ENCODE measurements around the gene ANKRD42. TPM values are rescaled to one million over a fixed set of nuclear protein-coding genes. Genes with fewer than 3 reads are reported as not detected.

Gene ANKRD42
- total and polyA plus RNA-seq, 2 donors (not counting 1 experiment from before 2014, with no cell fraction given), result 6.5 to 17.5 TPM

DNA sequence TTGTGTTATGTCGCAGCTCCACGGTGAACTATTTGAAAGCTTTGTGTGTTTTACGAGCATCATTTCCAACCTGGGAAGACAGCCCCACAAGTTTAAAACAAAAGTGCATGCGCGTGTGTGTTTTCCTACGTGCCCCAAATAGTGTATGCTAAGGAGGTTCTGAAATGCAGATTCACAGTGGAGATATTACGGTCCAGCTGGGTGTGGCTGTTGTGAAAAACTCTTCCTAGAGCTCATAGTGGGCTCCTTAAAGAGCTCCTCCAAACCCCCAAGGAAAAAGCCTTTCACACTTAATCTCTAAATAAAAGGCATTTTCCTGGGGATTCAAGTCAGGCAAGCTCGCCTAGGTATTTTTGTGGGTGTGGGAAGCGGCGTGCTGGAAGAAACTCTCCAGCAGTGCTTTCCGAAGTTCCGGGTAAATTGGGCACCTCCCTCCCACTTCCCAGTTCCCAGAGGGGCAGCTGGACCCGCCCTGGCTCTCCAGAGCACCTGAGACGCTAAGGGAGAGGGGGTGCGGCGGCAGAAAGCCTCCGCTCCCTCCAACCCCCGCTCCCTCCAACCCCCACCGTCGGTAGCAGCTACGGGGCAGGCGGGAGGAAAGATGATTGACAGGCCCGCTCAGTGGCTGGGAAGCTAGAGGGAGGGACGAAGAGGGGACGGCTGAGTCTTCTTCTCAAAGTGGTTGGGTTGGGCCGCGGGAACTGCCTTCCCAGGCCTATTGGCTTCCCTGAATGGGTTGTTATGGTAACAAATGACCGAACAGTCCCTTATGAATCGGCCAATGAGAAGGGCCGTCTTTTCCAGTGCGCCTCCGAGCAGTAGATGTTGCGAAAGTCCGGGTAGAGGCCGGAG lies 37.1 kb upstream of the ANKRD42 start:
- peak overlapping the region; percentile 85 for H3K27ac ChIP-seq (ENCODE audit: insufficient read depth, low read length)
- TF ChIP-seq CTCF (conservative IDR thresholded peaks at IDR 0.05 in 1 of 2, IDR thresholded peaks at IDR 0.05 in 1 of 2; ENCODE audit: low read depth in 1 of 2, low read length in 2 of 2) (no peak), EZH2 (IDR thresholded peaks at IDR 0.05; ENCODE audit: low read length, missing control alignments) (no peak)
- no peaks in the 10 kb centered on the region for H3K36me3 ChIP-seq (ENCODE audit: control insufficient read depth, insufficient read depth, low read length)
- H3K9me3 ChIP-seq (ENCODE audit: control insufficient read depth, insufficient read depth, low read depth, low read length), result no peaks in the 10 kb centered on the region
- peaks cover 44% of the 10 kb centered on the region for H3K79me2 ChIP-seq (ENCODE audit: control insufficient read depth, insufficient read depth, low read length)
- no peaks in the 10 kb centered on the region for H3K4me1 ChIP-seq (ENCODE audit: control insufficient read depth, extremely low read depth, insufficient read depth, low read length)
- peak overlapping the region; percentile 68 for H3K9ac ChIP-seq (ENCODE audit: insufficient read depth, low read length)
- peak overlapping the region; percentile 67 to 81 (median 74) for H3K4me3 ChIP-seq (replicated peaks in 1 of 4; ENCODE audit: control extremely low read depth in 1 of 4, insufficient read depth in 1 of 4, low read depth in 3 of 4, low read length in 4 of 4)
- peak overlapping the region; percentile 79 for H2AFZ ChIP-seq (ENCODE audit: low read length)
- H3K27me3 ChIP-seq (ENCODE audit: control insufficient read depth, insufficient read depth, low read length), result no peaks in the 10 kb centered on the region
- H3K4me2 ChIP-seq (ENCODE audit: extremely low read depth, insufficient read depth, low read length), result peak overlapping the region; percentile 95
- peaks cover 13% of the 10 kb centered on the region for H4K20me1 ChIP-seq (ENCODE audit: control insufficient read depth, extremely low read depth, insufficient read depth, low read length)
- DNase-seq (ENCODE audit: low read depth in 2 of 2), result peak; percentile 100

DNA sequence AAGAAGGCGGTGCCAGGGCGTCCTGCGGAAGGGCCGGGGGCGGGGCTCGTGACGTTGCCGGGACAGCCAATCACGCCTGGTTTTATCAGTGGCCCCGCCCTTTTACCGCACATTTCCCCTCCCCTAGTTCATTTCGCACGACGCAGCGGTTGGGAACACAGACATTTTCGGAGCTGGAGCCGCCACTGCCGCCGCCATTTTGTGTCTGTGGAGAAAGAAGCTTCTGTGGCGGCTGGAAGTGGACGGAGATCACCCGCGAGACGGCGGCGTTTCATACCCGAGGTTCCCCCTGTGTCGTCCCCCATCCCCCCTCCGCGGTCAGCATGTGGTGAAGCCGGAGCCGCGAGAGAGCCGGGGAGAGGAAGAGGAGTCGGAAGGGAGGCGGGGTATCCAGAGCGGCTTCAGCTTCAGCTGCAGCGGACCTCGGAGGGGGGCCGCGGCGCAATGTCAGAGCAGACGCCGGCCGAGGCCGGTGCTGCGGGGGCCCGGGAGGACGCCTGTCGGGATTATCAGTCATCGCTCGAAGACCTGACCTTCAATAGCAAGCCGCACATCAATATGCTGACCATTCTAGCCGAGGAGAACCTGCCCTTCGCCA lies 36.4 kb upstream of the ANKRD42 start, which contains the start of gene PCF11:
Gene PCF11, plus strand, starts transcription at position 136 of the 598 bp plus-strand sequence. Its CDS starts 309 bp downstream, at position 445.
- Histone ChIP-seq H3K79me2 (ENCODE audit: control insufficient read depth, insufficient read depth, low read length) (peaks cover 52% of the 10 kb centered on the region), H3K9me3 (ENCODE audit: control insufficient read depth, insufficient read depth, low read depth, low read length) (no peaks in the 10 kb centered on the region), H3K9ac (ENCODE audit: insufficient read depth, low read length) (peak within 1 kb of the TSS; percentile 98), H3K4me2 (ENCODE audit: extremely low read depth, insufficient read depth, low read length) (peak within 1 kb of the TSS; percentile 95), H3K4me3 (replicated peaks in 1 of 4; ENCODE audit: control extremely low read depth in 1 of 4, insufficient read depth in 1 of 4, low read depth in 3 of 4, low read length in 4 of 4) (peak within 1 kb of the TSS; percentile 97 to 99 (median 98)), H2AFZ (ENCODE audit: low read length) (peak within 1 kb of the TSS; percentile 79), H3K36me3 (ENCODE audit: control insufficient read depth, insufficient read depth, low read length) (no peaks in the 10 kb centered on the region), H4K20me1 (ENCODE audit: control insufficient read depth, extremely low read depth, insufficient read depth, low read length) (peaks cover 13% of the 10 kb centered on the region), H3K27me3 (ENCODE audit: control insufficient read depth, insufficient read depth, low read length) (no peaks in the 10 kb centered on the region), H3K27ac (ENCODE audit: insufficient read depth, low read length) (peak within 1 kb of the TSS; percentile 99), H3K4me1 (ENCODE audit: control insufficient read depth, extremely low read depth, insufficient read depth, low read length) (no peaks in the 10 kb centered on the region)
- TF ChIP-seq EZH2 (IDR thresholded peaks at IDR 0.05; ENCODE audit: low read length, missing control alignments), result no peak
- TF ChIP-seq CTCF (conservative IDR thresholded peaks at IDR 0.05 in 1 of 2, IDR thresholded peaks at IDR 0.05 in 1 of 2; ENCODE audit: low read depth in 1 of 2, low read length in 2 of 2), result no peak
- no peak for DNase-seq (ENCODE audit: low read depth in 2 of 2)
